Neural cell (in vitro differentiated cells): ENCODE measurements around the gene VWA5B1. TPM values are rescaled to one million over a fixed set of nuclear protein-coding genes. Genes with fewer than 3 reads are reported as not detected.

ENCODE experiments used
- H2AFZ ChIP-seq: fragments of 200-600, 300-800 bp; sonication (generic), shearing (Covaris generic); 2 replicates; pipeline ENCODE4 v1.6.0; 2014; ENCODE audit warnings: low read depth, mild to moderate bottlenecking, antibody characterized with exemption, low read length, moderate library complexity
- H3F3A ChIP-seq: fragments of 200-600 bp; shearing (Covaris generic); 2 replicates; pipeline ENCODE4 v1.6.1; 2016; ENCODE audit warnings: mild to moderate bottlenecking, moderate library complexity, mixed read lengths, antibody characterized with exemption, low read length; ENCODE audit not compliant: insufficient read depth, poor library complexity, severe bottlenecking
- H3K27ac ChIP-seq: fragments of 200-600, 300-800 bp; sonication (generic), shearing (Covaris generic); 2 replicates; pipeline ENCODE4 v1.5.1; 2014; ENCODE audit warnings: mild to moderate bottlenecking, low read length, moderate library complexity
- H3K27me3 ChIP-seq: fragments of 300-800, 200-600 bp; sonication (generic), shearing (Covaris generic); 2 replicates; pipeline ENCODE4 v1.6.0; 2014; ENCODE audit warnings: mild to moderate bottlenecking, low read depth, low read length, moderate library complexity; ENCODE audit not compliant: insufficient read depth
- H3K36me3 ChIP-seq: fragments of 300-800, 200-600 bp; sonication (generic), shearing (Covaris generic); 2 replicates; pipeline ENCODE4 v1.5.1; 2014; ENCODE audit warnings: mild to moderate bottlenecking, antibody characterized with exemption, low read length, moderate library complexity; ENCODE audit not compliant: insufficient read depth
- H3K4me2 ChIP-seq: fragments of 300-800, 200-600 bp; sonication (generic), shearing (Covaris generic); 2 replicates; pipeline ENCODE4 v1.6.0; 2014; ENCODE audit warnings: mild to moderate bottlenecking, low read length
- H3K4me3 ChIP-seq: fragments of 300-800, 200-600 bp; sonication (generic), shearing (Covaris generic); 2 replicates; pipeline ENCODE4 v1.5.1; 2014; ENCODE audit warnings: mild to moderate bottlenecking, low read length, moderate library complexity
- H3K79me2 ChIP-seq: fragments of 200-600 bp; shearing (Covaris generic); replicated peaks from 2 replicates; pipeline ENCODE4 v1.6.0; 2014; ENCODE audit warnings: mild to moderate bottlenecking, low read length, moderate library complexity; ENCODE audit not compliant: insufficient read depth
- H3K9ac ChIP-seq: fragments of 300-800, 200-600 bp; sonication (generic), shearing (Covaris generic); 2 replicates; pipeline ENCODE4 v1.6.1; 2016; ENCODE audit warnings: mild to moderate bottlenecking, low read length, mixed read lengths
- H3K9me2 ChIP-seq: fragments of 200-600 bp; shearing (Covaris generic); 2 replicates; pipeline ENCODE4 v1.6.1; 2016; ENCODE audit warnings: mild to moderate bottlenecking, low read length, mixed read lengths; ENCODE audit not compliant: insufficient read depth
- H3K9me3 ChIP-seq: fragments of 200-600, 300-800 bp; sonication (generic), shearing (Covaris generic); 2 replicates; pipeline ENCODE4 v1.6.1; 2016; ENCODE audit warnings: mild to moderate bottlenecking, mixed run types, low read length, moderate library complexity, mixed read lengths
- H4K20me1 ChIP-seq: fragments of 200-600 bp; shearing (Covaris generic); 2 replicates; pipeline ENCODE4 v1.6.1; 2016; ENCODE audit warnings: mild to moderate bottlenecking, mixed run types; ENCODE audit not compliant: insufficient read depth
- CTCF ChIP-seq: fragments of 450-650 bp; IDR thresholded peaks from 2 replicates; pipeline ENCODE4 v1.5.1; 2014; ENCODE audit warnings: antibody characterized with exemption, mild to moderate bottlenecking, moderate library complexity; ENCODE audit not compliant: poor library complexity, severe bottlenecking
- EP300 ChIP-seq: fragments of 450-650 bp; conservative IDR thresholded peaks from 2 replicates; pipeline ENCODE4 v1.6.1; 2014; ENCODE audit warnings: antibody characterized with exemption, mild to moderate bottlenecking, moderate library complexity; ENCODE audit not compliant: poor library complexity, severe bottlenecking
- EZH2 ChIP-seq: fragments of 200-600, 300-800 bp; shearing (Covaris generic), sonication (generic); IDR thresholded peaks from 2 replicates; pipeline ENCODE4 v1.6.1; 2014; ENCODE audit warnings: antibody characterized with exemption, low read length, borderline replicate concordance, mild to moderate bottlenecking; ENCODE audit not compliant: insufficient read depth, poor library complexity, severe bottlenecking
- MXI1 ChIP-seq: fragments of 450-650 bp; conservative IDR thresholded peaks from 2 replicates; pipeline ENCODE4 v1.6.1; 2014; ENCODE audit warnings: antibody characterized with exemption, mild to moderate bottlenecking; ENCODE audit not compliant: poor library complexity, severe bottlenecking
- POLR2AphosphoS5 ChIP-seq: IDR thresholded peaks from 2 replicates; pipeline ENCODE4 v1.6.1; 2012
- RAD21 ChIP-seq: fragments of 450-650 bp; conservative IDR thresholded peaks from 2 replicates; pipeline ENCODE4 v1.6.1; 2014; ENCODE audit warnings: antibody characterized with exemption, mild to moderate bottlenecking, moderate library complexity
- SMC3 ChIP-seq: fragments of 450-650 bp; conservative IDR thresholded peaks from 2 replicates; pipeline ENCODE4 v1.6.1; 2014; ENCODE audit warnings: antibody characterized with exemption, mild to moderate bottlenecking, moderate library complexity; ENCODE audit not compliant: poor library complexity
- TAF1 ChIP-seq: IDR thresholded peaks from 2 replicates; pipeline ENCODE4 v1.6.1; 2012; ENCODE audit warnings: low read depth
- polyA plus RNA-seq: library from polyadenylated mRNA; depleted of rRNA; stranded (reverse); fragments of >200 nt; gene quantifications from 2 replicates; pipeline ENCODE4 v1.2.3, GENCODE V29; 2014
- TF ChIP-seq, protein P1 (sequence below): IDR thresholded peaks from 2 replicates; pipeline ENCODE4 v1.6.1; 2012; ENCODE audit warnings: borderline replicate concordance

VWA5B1 gene
- polyA plus RNA-seq, 1 donor from 2014 or later = 0.27 TPM

- Histone ChIP-seq H3K9ac (no peak overlapping the region), H3K36me3 (no peaks in the 10 kb centered on the region), H3K79me2 (no peaks in the 10 kb centered on the region), H3K27me3 (no peaks in the 10 kb centered on the region), H2AFZ (no peak overlapping the region), H3K9me2 (no peaks in the 10 kb centered on the region), H3F3A (no peaks in the 10 kb centered on the region), H3K4me2 (no peak overlapping the region), H3K9me3 (no peaks in the 10 kb centered on the region), H3K4me3 (no peak overlapping the region), H3K27ac (no peak overlapping the region), H4K20me1 (no peaks in the 10 kb centered on the region)
- TF ChIP-seq, protein P1, sequence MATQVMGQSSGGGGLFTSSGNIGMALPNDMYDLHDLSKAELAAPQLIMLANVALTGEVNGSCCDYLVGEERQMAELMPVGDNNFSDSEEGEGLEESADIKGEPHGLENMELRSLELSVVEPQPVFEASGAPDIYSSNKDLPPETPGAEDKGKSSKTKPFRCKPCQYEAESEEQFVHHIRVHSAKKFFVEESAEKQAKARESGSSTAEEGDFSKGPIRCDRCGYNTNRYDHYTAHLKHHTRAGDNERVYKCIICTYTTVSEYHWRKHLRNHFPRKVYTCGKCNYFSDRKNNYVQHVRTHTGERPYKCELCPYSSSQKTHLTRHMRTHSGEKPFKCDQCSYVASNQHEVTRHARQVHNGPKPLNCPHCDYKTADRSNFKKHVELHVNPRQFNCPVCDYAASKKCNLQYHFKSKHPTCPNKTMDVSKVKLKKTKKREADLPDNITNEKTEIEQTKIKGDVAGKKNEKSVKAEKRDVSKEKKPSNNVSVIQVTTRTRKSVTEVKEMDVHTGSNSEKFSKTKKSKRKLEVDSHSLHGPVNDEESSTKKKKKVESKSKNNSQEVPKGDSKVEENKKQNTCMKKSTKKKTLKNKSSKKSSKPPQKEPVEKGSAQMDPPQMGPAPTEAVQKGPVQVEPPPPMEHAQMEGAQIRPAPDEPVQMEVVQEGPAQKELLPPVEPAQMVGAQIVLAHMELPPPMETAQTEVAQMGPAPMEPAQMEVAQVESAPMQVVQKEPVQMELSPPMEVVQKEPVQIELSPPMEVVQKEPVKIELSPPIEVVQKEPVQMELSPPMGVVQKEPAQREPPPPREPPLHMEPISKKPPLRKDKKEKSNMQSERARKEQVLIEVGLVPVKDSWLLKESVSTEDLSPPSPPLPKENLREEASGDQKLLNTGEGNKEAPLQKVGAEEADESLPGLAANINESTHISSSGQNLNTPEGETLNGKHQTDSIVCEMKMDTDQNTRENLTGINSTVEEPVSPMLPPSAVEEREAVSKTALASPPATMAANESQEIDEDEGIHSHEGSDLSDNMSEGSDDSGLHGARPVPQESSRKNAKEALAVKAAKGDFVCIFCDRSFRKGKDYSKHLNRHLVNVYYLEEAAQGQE = no peak
- TF ChIP-seq RAD21 (no peak), MXI1 (no peak), TAF1 (no peak), POLR2AphosphoS5 (no peak), CTCF (no peak), SMC3 (no peak), EP300 (no peak), EZH2 (no peak)
Observed at GRCh38 chr1:20252587-20252986, 38.1 kb upstream of the VWA5B1 start.

GRCh38 chr1:20255666-20256065, 35.0 kb upstream of the VWA5B1 start:
- H3K9me3 ChIP-seq = no peaks in the 10 kb centered on the region
- H3K9me2 ChIP-seq = no peaks in the 10 kb centered on the region
- no peak overlapping the region for H3K27ac ChIP-seq
- no peak overlapping the region for H2AFZ ChIP-seq
- H3K4me2 ChIP-seq = no peak overlapping the region
- H4K20me1 ChIP-seq = no peaks in the 10 kb centered on the region
- no peaks in the 10 kb centered on the region for H3K79me2 ChIP-seq
- H3K36me3 ChIP-seq = no peaks in the 10 kb centered on the region
- no peaks in the 10 kb centered on the region for H3K27me3 ChIP-seq
- H3K4me3 ChIP-seq = no peak overlapping the region
- H3F3A ChIP-seq = no peaks in the 10 kb centered on the region
- H3K9ac ChIP-seq = no peak overlapping the region
- TF ChIP-seq TAF1 = no peak
- TF ChIP-seq CTCF = no peak
- no peak for TF ChIP-seq POLR2AphosphoS5
- no peak for TF ChIP-seq RAD21
- TF ChIP-seq EP300 = no peak
- TF ChIP-seq SMC3 = no peak
- TF ChIP-seq MXI1 = no peak
